IMR-90 (cell line): Measurements from ENCODE around the gene SLC35G1. TPM values are rescaled to one million over a fixed set of nuclear protein-coding genes. Genes with fewer than 3 reads are reported as not detected.

Experiments
- ATAC-seq: fragments of 200-7000 bp; cut with Tn5 transposase; 2 replicates; pipeline ENCODE4 v1.9.1; 2020; ENCODE audit warnings: low read depth, mild to moderate bottlenecking, moderate library complexity
- BruUV-seq: library from RNA; stranded (reverse); fragments of 400-500 nt; replicated peaks from 2 replicates; lab custom pipeline; 2021; lab: Mats Ljungman, UMichigan
- CTCF ChIA-PET: fragments of 300-600 bp; formaldehyde crosslinking; extraction: SDS; loops from one replicate; lab custom pipeline; 2021; ENCODE audit warnings: antibody characterized with exemption; lab: Yijun Ruan, JAX
- POLR2A ChIA-PET: fragments of 300-600 bp; sonication (Branson Sonifier 250); formaldehyde crosslinking; loops from one replicate; lab custom pipeline; 2022; ENCODE audit warnings: antibody characterized with exemption; ENCODE audit not compliant: unreplicated experiment; lab: Charles Lee
- DNase-seq: peaks from one replicate; pipeline ENCODE4 v3.0.0; 2013
- H2AFZ ChIP-seq: replicated peaks from 2 replicates; pipeline ENCODE3; 2013; ENCODE audit warnings: low read length, mild to moderate bottlenecking; ENCODE audit not compliant: poor library complexity
- H2AK5ac ChIP-seq: 2 replicates; pipeline ENCODE4 v1.6.1; 2013; ENCODE audit warnings: low read depth, low read length, inconsistent platforms
- H2AK9ac ChIP-seq: replicated peaks from 2 replicates; pipeline ENCODE3; 2013; ENCODE audit warnings: mild to moderate bottlenecking, low read depth, low read length, moderate library complexity; ENCODE audit not compliant: poor library complexity
- H2BK120ac ChIP-seq: 2 replicates; pipeline ENCODE4 v1.6.1; 2013; ENCODE audit warnings: low read depth, low read length, inconsistent platforms
- H2BK15ac ChIP-seq: 3 replicates; pipeline ENCODE4 v1.6.1; 2013; ENCODE audit warnings: low read depth, low read length, inconsistent platforms
- H2BK20ac ChIP-seq: 2 replicates; pipeline ENCODE4 v1.6.1; 2013; ENCODE audit warnings: low read depth, mild to moderate bottlenecking, inconsistent platforms, low read length, moderate library complexity
- H2BK5ac ChIP-seq: 2 replicates; pipeline ENCODE4 v1.6.1; 2013; ENCODE audit warnings: mild to moderate bottlenecking, low read depth, low read length, inconsistent platforms; ENCODE audit not compliant: poor library complexity, severe bottlenecking
- H3K14ac ChIP-seq: replicated peaks from 2 replicates; pipeline ENCODE4 v1.6.1; 2013; ENCODE audit warnings: low read depth, low read length, inconsistent platforms
- H3K18ac ChIP-seq: 2 replicates; pipeline ENCODE4 v1.6.1; 2013; ENCODE audit warnings: low read depth, low read length, control low read depth
- H3K23ac ChIP-seq: 2 replicates; pipeline ENCODE4 v1.6.1; 2013; ENCODE audit warnings: low read depth, low read length, inconsistent platforms
- H3K27ac ChIP-seq: 2 replicates; pipeline ENCODE4 v1.5.1; 2013; ENCODE audit warnings: mild to moderate bottlenecking, control low read depth, low read length; ENCODE audit not compliant: insufficient read depth
- H3K27me3 ChIP-seq: 2 replicates; pipeline ENCODE4 v1.6.1; 2013; ENCODE audit warnings: low read length; ENCODE audit not compliant: control insufficient read depth, insufficient read depth
- H3K36me3 ChIP-seq: 2 replicates; pipeline ENCODE4 v1.6.1; 2013; ENCODE audit warnings: low read length, mixed read lengths; ENCODE audit not compliant: control insufficient read depth, insufficient read depth
- H3K4ac ChIP-seq: 2 replicates; pipeline ENCODE4 v1.6.1; 2013; ENCODE audit warnings: low read depth, low read length, inconsistent platforms
- H3K4me1 ChIP-seq: 2 replicates; pipeline ENCODE4 v1.6.1; 2013; ENCODE audit warnings: low read length, mixed read lengths; ENCODE audit not compliant: control insufficient read depth, insufficient read depth
- H3K4me2 ChIP-seq: 2 replicates; pipeline ENCODE4 v1.6.1; 2013; ENCODE audit warnings: low read depth, mild to moderate bottlenecking, control low read depth, low read length, moderate library complexity
- H3K4me3 ChIP-seq: 2 replicates; pipeline ENCODE4 v1.5.1; 2013; ENCODE audit warnings: low read depth, mild to moderate bottlenecking, control low read depth, low read length, moderate library complexity; ENCODE audit not compliant: insufficient read depth
- H3K56ac ChIP-seq: 2 replicates; pipeline ENCODE4 v1.6.1; 2013; ENCODE audit warnings: low read length, inconsistent platforms; ENCODE audit not compliant: insufficient read depth; ENCODE audit errors: extremely low read depth
- H3K79me1 ChIP-seq, 2 experiments: 2 replicates each; pipeline ENCODE4 v1.6.1; 2013; ENCODE audit warnings: low read length in 2 of 2, inconsistent platforms in 1 of 2, low read depth in 1 of 2
- H3K9ac ChIP-seq: 2 replicates; pipeline ENCODE4 v1.6.1; 2013; ENCODE audit warnings: low read depth, low read length, control low read depth
- H3K9me1 ChIP-seq: 2 replicates; pipeline ENCODE4 v1.6.1; 2013; ENCODE audit warnings: low read length, inconsistent platforms; ENCODE audit not compliant: insufficient read depth
- H3K9me3 ChIP-seq: 2 replicates; pipeline ENCODE4 v1.6.1; 2013; ENCODE audit warnings: low read length; ENCODE audit not compliant: control insufficient read depth, insufficient read depth
- H4K20me1 ChIP-seq: 2 replicates; pipeline ENCODE4 v1.6.1; 2013; ENCODE audit warnings: low read length, inconsistent platforms; ENCODE audit not compliant: insufficient read depth
- H4K5ac ChIP-seq: 2 replicates; pipeline ENCODE4 v1.6.1; 2013; ENCODE audit warnings: mild to moderate bottlenecking, low read depth, low read length, control low read depth
- H4K8ac ChIP-seq, 2 experiments: 2 replicates each; pipeline ENCODE4 v1.6.1; 2013; ENCODE audit warnings: low read depth in 2 of 2, low read length in 2 of 2, control low read depth in 1 of 2, inconsistent platforms in 1 of 2
- H4K91ac ChIP-seq: 2 replicates; pipeline ENCODE4 v1.6.1; 2013; ENCODE audit warnings: low read depth, low read length, inconsistent platforms; ENCODE audit not compliant: insufficient read depth
- RFX5 ChIP-seq: IDR thresholded peaks from 2 replicates; pipeline ENCODE4 v1.8.0; 2012; ENCODE audit warnings: low read depth, mild to moderate bottlenecking, low read length, moderate library complexity
- dilution Hi-C: fragments of 300-500 bp; cut with HindIII; formaldehyde crosslinking; loops from one replicate; pipeline ENCODE4 v1.14.3; 2018; ENCODE audit warnings: low sequenced_read_pairs; ENCODE audit not compliant: unreplicated experiment
- in situ Hi-C: fragments of 300-500 bp; cut with MboI; formaldehyde crosslinking; loops from 3 replicates; pipeline ENCODE4 v1.14.3; 2019; ENCODE audit warnings: low sequenced_read_pairs, inconsistent platforms, mixed read lengths
- intact Hi-C: fragments of 100-400 bp; cut with micrococcal nuclease; formaldehyde crosslinking; loops from 2 replicates; pipeline ENCODE4 v1.10.0; 2022
- polyA plus RNA-seq, 3 experiments: library from polyadenylated mRNA; depleted of rRNA; stranded (reverse); fragments of >200 nt; gene quantifications; 2 replicates each; pipeline ENCODE4 v1.2.3, GENCODE V29; 2012; ENCODE audit warnings: low replicate concordance in 1 of 3
- total RNA-seq: library from RNA; depleted of rRNA; stranded (reverse); fragments of >200 nt; gene quantifications from 2 replicates; pipeline ENCODE4 v1.2.3, GENCODE V29; 2012
- TF ChIP-seq, protein P1 (sequence below): fragments of 150-350 bp; IDR thresholded peaks from 2 replicates; pipeline ENCODE4 v1.6.1; 2017; ENCODE audit warnings: mild to moderate bottlenecking, antibody characterized with exemption, low read length, low read depth

The SLC35G1 gene
- total and polyA plus RNA-seq, 2 of the 4 experiments (the other 2 are of a cell fraction) = 2.7 to 3.7 TPM

DNA sequence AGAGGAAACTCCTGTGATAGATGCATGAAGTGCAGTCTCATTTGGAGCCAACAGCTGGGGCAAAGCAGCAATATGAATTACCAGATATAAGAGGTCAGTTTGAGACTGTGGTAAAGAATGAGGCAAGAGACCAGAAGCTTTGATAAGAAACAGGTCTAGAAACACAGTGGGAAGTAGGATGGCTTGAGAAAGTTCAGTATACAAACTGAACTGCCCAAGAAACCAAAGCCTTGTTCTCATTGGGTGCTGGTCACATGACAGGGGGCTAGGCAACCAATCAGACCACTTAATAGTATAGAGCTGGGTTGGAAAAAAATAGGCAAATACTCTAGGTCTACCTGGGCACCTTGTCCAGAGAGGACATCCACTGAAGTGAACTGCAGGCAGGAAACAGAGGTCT, 53.7 kb downstream of the SLC35G1 start:
- Histone ChIP-seq H3K4me1 (peaks cover 8% of the 10 kb centered on the region), H2AK5ac (peak overlapping the region; percentile 77), H2AFZ (peak overlapping the region; percentile 86), H4K5ac (no peak overlapping the region), H3K23ac (no peak overlapping the region), H3K79me1 (no peaks in the 10 kb centered on the region), H3K27ac (no peak overlapping the region), H4K20me1 (no peaks in the 10 kb centered on the region), H2BK20ac (peak overlapping the region; percentile 79), H4K91ac (peak overlapping the region; percentile 41), H4K8ac (peak overlapping the region in 1 of 2 experiments; percentile 75; a peak in 2 of 4 replicates), H3K27me3 (no peaks in the 10 kb centered on the region), H3K36me3 (no peaks in the 10 kb centered on the region), H3K4me2 (no peak overlapping the region), H2AK9ac (peak overlapping the region; percentile 84), H3K14ac (peak overlapping the region; percentile 61), H3K56ac (no peak overlapping the region), H3K9me1 (peaks cover 4% of the 10 kb centered on the region; the same call in 1 of the 2 replicates), H3K18ac (no peak overlapping the region), H3K9ac (no peak overlapping the region), H2BK120ac (peak overlapping the region; percentile 36; the same call in 1 of the 2 replicates), H3K9me3 (no peaks in the 10 kb centered on the region), H3K4me3 (no peak overlapping the region), H2BK5ac (peak overlapping the region; percentile 15), H2BK15ac (peak overlapping the region; percentile 7; the same call in 1 of the 3 replicates), H3K4ac (peak overlapping the region; percentile 72)
- TF ChIP-seq, protein P1, sequence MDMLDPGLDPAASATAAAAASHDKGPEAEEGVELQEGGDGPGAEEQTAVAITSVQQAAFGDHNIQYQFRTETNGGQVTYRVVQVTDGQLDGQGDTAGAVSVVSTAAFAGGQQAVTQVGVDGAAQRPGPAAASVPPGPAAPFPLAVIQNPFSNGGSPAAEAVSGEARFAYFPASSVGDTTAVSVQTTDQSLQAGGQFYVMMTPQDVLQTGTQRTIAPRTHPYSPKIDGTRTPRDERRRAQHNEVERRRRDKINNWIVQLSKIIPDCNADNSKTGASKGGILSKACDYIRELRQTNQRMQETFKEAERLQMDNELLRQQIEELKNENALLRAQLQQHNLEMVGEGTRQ = peak; percentile 27; the same call in 1 of the 2 replicates
- no peak for TF ChIP-seq RFX5
- DNase-seq (peak; percentile 15), ATAC-seq (peak; percentile 12)
- BruUV-seq = no TSS peak
- ChIA-PET CTCF (interaction anchor here (0.6 to 1.0 kb wide), 2 partner anchors 11 to 234 kb away, joined by 3 read pairs; no protein-coding TSS in a partner anchor), POLR2A (no interaction called here)
- in situ Hi-C loops (no loop called here), dilution Hi-C loops (no loop called here), intact Hi-C loops (no loop called here)
